ENCODE data around the gene C1QTNF6.

The C1QTNF6 gene

GRCh38 chr22:37160027-37160426 is 28.0 kb downstream of the C1QTNF6 start:
- no peak for DNase-seq

GRCh38 chr22:37158963-37159290 is 29.1 kb downstream of the C1QTNF6 start:
- no peak for DNase-seq

GRCh38 chr22:37157516-37158285 is 30.3 kb downstream of the C1QTNF6 start:
- no peak for DNase-seq

- no peak for DNase-seq
Observed at GRCh38 chr22:37156686-37157435, 31.2 kb downstream of the C1QTNF6 start.

GRCh38 chr22:37155971-37156370 is 32.1 kb downstream of the C1QTNF6 start:
- DNase-seq, result no peak

- DNase-seq, result no peak
Observed at GRCh38 chr22:37154925-37155712, 32.9 kb downstream of the C1QTNF6 start.

GRCh38 chr22:37153901-37154300 is 34.1 kb downstream of the C1QTNF6 start:
- no peak for DNase-seq

GRCh38 chr22:37151401-37151800 is 36.6 kb downstream of the C1QTNF6 start:
- no peak for DNase-seq

- no peak for DNase-seq
Observed at GRCh38 chr22:37150701-37151100, 37.3 kb downstream of the C1QTNF6 start.

GRCh38 chr22:37148742-37149665 is 39.0 kb downstream of the C1QTNF6 start:
- DNase-seq, result no peak

- DNase-seq, result peak; percentile 25 to 60
Observed at GRCh38 chr22:37148031-37148651, 39.9 kb downstream of the C1QTNF6 start.

GRCh38 chr22:37147186-37147990 is 40.7 kb downstream of the C1QTNF6 start:
- peak in 1 of 2 donors; percentile 44 for DNase-seq

GRCh38 chr22:37146507-37147180 is 41.4 kb downstream of the C1QTNF6 start:
- no peak for DNase-seq

- DNase-seq, result no peak
Observed at GRCh38 chr22:37146051-37146385, 42.0 kb downstream of the C1QTNF6 start.

GRCh38 chr22:37145180-37146050 is 42.6 kb downstream of the C1QTNF6 start:
- no peak for DNase-seq

- no peak for DNase-seq
Observed at GRCh38 chr22:37144180-37144554, 43.9 kb downstream of the C1QTNF6 start.

GRCh38 chr22:37141971-37142370 is 46.1 kb downstream of the C1QTNF6 start:
- no peak for DNase-seq

- no peak for DNase-seq
Observed at GRCh38 chr22:37141476-37141875, 46.6 kb downstream of the C1QTNF6 start.

GRCh38 chr22:37140686-37141323 is 47.2 kb downstream of the C1QTNF6 start:
- no peak for DNase-seq
